Stimulated activated CD4-positive, alpha-beta T cell treated with anti-CD3 and anti-CD28 coated beads, Interleukin-4, amount 100 ng/mL, for 4 hours (primary cell): ENCODE measurements around the gene ASPHD2.
"Not testable (repeated sequence)": the region's sequence is repeated elsewhere in the genome, so short reads cannot be mapped to it uniquely, and the experiment has no call there.

Experiments used
- DNase-seq, 2 experiments: peaks; one replicate each; pipeline ENCODE4 v3.0.0-alpha.2; 2020

ASPHD2 gene

GRCh38 chr22:26417406-26417805 lies 11.7 kb upstream of the ASPHD2 start:
- DNase-seq, result no peak

DNA sequence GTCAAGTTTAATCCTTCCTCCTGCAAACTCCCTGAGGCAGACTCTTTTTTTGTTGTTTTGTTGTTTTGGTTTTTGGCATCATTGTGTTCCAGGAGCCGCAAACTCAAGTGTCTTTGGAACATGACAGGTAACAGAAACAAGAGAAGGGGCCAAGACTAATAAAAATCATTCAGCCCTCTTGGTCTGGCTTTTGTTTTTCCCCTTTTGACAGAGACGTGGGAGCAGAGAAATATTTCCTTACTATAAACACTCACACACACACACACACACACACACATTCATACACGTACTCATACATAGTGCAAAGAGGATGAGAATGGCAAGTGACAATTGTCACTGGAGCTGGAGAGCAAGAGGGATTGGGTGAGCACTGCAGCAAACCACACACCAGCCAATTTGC lies 10.4 kb upstream of the ASPHD2 start:
- no peak for DNase-seq

DNA sequence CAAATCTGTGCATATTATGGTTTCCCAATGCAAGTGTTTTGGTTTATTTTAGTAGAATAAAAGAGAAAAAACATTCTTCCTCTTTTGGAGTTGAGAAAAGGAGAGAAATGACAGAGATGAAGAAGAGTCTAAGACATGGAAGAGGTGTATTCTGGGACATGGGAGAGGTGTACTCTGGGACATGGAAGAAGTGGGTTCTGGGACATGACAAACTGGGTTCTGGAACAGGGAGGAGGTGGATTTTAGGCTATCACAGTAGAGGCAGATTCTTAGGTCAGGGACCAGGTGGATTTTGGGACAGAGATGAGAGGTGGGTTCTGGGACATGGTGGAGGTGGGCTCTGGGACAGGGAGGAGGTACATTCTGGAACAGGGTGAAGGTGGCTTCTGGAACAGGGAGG lies 2.1 kb upstream of the ASPHD2 start:
- no peak for DNase-seq

DNA sequence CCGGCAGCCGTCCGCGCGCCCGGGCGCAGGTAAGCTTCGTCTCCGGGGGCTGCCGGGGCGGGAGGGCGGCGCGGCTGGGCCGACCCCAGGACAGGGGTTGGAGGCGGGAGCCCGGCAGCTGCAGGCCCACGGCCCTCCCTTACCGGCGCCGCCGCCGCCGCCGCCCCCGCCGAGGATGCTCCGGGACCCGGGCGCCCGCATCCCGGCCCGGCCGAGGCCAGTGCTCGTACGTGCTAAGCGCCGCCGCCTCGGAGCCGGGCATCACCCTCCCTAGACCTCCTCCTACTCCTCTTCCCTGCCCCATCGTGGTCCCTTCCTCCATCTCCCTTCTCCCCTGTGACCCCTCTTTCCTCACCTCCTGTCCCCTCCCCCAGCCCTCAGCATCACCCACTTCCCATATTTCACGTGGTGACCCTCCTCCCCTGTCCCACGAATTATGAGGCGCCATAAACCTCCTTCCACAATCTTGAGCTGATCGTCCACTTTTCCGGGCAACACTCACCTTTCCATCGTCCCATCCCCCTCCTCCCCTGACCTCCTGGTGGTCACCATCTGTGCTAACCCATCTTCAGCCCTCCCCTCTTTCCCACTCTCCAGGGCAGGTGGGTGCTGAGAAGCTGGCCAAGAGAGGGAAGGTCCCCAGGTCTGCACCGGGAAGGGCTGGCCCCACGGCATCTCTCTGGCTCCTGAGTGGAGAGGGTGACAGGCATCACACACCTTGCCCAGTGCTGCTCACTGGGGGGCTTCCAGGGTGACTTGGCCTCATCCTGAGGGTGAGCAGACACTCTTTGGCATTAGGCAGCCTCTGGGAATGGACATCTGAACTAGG lies 612 bp downstream of the ASPHD2 start:
- DNase-seq, result no peak

GRCh38 chr22:26430600-26430999 lies 1.5 kb downstream of the ASPHD2 start:
- no peak for DNase-seq

- no peak for DNase-seq
Measured at GRCh38 chr22:26431261-26431995, 2.4 kb downstream of the ASPHD2 start.

- no peak for DNase-seq
Measured at GRCh38 chr22:26432619-26433311, 3.7 kb downstream of the ASPHD2 start.

DNA sequence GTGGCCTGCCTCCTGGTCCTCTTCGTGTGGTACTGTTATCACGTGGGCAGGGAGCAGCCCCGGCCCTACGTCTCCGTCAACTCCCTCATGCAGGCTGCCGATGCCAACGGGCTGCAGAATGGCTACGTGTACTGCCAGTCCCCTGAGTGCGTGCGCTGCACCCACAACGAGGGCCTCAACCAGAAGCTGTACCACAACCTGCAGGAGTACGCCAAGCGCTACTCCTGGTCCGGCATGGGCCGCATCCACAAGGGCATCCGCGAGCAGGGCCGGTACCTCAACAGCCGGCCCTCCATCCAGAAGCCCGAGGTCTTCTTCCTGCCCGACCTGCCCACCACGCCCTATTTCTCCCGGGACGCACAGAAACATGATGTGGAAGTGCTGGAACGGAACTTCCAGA lies 4.7 kb downstream of the ASPHD2 start:
- DNase-seq, result no peak

DNA sequence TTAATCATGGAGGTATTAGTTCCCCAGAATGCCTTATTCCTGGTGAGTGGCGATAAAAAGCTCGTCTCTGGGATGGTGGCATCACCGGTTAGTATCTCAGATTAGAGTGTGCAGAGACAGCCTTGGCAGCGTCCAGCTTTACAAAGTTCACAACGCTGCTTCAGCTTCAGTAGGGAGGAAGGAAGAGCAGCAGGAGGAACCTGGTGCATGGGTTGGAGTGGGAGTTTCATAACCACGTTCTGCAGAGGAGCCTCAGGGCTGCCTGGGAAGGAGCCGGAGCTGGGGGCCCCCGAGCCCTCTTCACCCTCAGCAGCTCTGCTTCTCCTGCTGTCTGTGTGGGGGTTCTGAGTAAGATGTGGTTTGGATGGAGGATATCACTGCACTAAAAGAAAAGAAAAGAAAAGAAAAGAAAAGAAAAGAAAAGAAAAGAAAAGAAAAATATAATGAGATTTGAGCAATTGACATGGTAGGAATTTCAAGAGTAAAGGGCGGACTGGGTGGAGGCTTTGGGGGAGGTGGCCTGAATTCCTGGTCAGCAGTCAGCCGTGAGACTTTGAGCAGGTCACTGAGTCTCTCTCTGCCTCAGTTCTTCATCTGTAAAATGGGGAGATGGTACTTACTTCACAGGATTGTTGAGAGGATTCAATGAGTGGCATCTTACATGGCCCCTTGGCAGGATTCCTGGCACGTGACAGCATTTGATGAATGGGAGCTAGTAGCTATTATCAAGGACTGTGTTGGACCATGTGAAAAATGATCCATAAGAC lies 6.5 kb downstream of the ASPHD2 start:
- no peak for DNase-seq

DNA sequence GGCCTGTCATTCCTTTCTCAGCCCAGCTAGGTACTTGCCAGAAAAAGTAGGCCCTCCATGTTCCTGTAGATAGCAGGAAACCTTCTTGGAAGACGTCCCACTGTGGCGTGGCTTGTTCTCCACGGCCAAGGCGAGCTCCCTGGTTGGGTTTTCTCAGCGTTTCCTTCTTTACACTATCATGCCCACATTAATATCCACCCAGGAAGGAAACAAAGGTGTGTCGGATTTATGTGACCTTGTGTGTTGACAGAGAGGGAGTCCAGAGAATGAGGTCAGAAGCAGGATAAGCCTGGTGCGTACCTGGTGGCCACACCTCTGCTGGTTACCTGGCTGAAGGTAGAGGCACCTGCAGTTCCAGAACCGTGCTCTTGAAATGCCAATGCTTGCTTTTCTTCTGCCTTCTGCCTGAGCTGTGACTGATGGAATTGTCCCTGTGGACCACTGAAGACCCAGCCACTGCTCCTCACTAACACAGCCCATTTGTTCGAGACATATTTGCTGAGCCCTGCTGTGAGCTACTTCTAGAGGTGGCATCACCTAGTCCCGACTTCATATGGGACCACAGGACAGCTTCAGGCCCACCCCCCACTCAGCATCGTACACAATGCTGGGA lies 7.9 kb downstream of the ASPHD2 start:
- no peak for DNase-seq

GRCh38 chr22:26437694-26438392 lies 8.8 kb downstream of the ASPHD2 start:
- DNase-seq, result no peak

DNA sequence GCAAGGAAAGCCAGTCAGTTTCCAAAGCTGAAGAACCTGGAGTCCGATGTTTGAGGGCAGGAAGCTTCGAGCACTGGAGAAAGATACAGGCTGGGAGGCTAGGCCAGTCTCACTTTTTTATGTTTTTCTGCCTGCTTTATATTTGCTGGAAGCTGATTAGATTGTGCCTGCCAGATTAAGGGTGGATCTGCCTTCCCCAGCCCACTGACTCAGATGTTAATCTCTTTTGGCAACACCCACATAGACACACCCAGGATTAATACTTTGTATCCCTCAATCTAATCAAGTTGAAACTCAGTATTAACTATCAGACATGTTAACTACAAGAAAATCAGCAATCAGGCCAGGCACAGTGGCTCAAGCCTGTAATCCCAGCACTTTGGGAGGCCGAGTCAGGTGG lies 9.7 kb downstream of the ASPHD2 start:
- not testable (repeated sequence) for DNase-seq

DNA sequence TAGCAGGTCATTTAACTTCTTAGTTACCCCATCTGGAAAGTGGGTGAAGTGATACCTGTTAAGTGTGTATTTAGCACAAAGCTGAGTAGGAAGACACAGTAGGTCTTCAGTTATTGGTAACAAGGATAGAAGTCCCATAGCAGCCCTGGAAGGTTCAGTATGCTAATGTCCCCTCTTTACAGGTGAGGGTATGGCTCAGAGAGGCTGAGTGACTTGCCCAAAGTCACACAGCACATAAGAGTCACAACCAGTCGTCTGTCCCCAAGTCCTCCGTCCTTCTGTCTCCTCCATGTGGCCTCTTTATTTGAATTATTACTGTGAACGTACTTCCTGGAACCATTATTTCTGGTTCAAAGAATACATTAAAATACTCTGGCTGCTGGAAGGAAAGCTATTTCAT lies 10.5 kb downstream of the ASPHD2 start:
- no peak for DNase-seq

- DNase-seq, result no peak
Measured at GRCh38 chr22:26442086-26442756, 13.2 kb downstream of the ASPHD2 start.

DNA sequence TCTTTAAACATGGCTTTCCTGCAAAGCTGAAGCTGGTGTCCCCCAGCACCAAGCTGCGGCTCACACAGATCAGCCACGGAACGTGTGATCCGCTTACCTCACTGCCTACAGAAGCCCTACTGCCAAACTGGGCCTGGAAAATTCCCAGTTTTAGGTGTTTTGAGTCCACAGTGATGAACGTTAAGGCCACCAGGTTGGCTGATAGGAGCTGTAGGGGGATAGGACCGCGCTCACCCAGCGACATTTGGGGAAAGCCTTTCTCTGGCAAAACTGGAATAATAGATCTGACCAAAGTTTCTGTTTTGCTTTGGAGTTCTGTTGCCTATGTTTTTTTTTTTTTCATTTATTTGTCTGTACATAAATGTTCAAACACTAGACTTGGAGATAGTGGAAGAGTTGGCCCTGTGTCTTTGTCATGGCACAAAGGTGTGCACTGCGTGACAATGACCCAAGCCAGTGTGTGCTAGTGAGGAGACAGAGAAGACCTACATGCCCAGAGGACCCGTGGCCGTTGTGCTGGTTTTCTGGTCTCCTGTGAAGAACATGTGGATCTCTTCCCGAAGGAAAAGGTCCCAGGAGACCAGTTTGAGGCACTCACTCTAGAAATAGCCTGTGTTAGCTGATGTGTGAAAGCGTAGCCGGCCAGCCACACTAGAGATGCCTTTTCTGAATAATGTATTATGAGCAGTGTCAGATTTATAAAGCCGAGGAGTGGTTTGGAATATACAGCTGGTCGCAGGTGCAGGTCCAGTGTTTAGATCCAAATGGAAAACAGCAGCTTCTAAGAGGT lies 15.0 kb downstream of the ASPHD2 start:
- no peak for DNase-seq

DNA sequence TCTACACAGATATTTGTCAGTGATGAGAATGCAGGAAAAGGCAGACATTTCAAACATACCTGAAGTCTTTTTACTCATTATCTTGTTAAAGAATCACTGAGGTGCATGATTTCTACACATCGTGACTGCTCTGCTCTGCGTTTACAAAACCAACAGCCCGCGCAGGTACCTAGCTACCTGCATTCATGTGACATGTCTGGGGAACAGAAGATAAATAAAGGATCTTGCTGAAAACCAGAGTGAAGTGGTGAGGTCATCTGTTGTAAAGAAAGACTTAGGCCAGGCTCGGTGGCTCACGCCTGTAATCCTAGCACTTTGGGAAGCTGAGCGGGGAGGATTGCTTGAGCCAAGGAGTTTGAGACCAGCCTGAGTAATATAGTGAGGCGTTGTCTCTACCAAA lies 15.7 kb downstream of the ASPHD2 start:
- DNase-seq, result no peak

DNA sequence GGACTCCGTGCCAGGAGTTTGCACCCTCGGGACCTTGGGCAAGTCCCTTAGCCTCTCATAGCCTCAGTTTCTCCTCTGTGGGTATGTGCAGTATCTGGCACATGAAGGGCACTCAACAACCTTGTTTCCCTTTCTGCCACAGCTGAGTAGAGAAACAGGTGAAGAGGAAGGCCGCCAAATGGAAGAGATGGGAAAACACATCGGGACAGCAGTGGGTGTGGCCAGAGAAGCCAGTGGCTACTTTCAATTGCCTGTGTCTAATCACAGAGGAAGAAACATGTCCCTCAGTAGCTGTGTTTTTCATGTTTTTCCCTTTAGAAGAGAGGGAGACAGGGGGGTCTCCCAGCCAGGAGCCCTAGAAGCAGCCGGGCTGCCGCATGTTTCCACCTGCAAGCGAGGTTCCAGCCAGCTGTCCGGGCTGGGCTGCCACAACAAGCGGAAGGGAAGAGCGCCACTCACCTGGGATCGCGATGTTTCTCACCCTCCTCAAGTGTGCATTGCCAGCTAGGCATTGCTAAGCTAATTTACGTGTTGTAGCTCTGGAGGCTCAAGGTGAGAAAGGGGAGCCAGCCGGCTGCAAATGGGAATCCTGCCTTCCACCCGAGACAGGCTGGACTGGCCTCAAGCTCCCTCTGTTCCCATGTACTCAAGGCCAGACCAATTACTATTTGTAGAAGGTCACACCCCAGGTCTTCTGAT lies 16.7 kb downstream of the ASPHD2 start:
- DNase-seq, result no peak

DNA sequence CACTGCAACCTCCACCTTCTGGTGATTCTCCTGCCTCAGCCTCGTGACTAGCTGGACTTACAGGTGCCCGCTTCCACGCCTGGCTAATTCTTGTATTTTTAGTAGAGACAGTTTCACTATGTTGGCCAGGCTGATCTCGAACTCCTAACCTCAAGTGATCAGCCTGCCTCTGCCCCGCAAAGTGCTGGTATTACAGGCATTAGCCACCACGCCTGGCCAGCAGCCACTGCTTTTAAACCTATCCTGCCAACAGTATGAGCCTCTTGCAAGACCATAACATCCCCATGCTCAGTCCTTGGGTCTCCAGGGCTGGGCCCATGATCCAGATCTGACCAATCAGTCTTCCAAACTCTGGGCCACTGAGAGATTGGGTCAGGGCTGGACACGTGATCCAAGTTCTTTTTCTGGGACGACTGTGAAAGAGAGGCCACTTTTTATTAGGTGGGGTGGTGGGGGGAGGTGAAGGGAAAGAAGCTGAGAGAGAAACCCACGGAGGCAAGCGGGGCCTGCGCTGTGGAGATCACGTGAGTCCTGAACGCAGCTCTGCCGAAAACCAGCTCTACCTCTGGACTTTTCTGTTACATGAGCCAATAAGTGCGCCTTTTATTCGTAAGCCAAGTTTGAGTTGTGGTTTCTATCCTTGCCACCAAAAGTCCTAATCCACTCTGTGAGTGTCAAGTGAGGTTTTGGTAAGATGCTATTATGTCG lies 17.9 kb downstream of the ASPHD2 start:
- no peak for DNase-seq
